ENCODE data around the gene METTL4.

The METTL4 gene

DNA sequence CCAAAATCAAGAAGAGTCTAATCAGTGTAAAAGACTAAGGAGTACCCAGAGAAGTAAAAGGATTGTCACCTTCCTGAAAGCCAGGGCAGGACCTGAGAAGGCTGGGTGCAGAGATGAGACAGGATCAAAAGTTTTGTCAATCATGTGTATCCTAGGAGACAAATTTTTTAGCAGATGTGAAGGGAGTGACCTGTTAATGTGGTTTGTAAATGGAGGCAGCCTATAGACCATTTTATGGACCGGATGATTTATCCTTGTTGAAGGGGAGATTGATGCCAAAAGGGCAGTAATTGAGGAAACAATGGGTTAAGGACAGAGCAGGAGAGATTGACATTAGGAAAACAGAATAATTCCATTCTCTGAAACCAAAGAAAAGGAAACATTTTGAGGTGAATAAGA, 865 bp upstream of the METTL4 start:
- H3K9ac ChIP-seq (ENCODE audit: low read length) = peak overlapping the region; percentile 98

DNA sequence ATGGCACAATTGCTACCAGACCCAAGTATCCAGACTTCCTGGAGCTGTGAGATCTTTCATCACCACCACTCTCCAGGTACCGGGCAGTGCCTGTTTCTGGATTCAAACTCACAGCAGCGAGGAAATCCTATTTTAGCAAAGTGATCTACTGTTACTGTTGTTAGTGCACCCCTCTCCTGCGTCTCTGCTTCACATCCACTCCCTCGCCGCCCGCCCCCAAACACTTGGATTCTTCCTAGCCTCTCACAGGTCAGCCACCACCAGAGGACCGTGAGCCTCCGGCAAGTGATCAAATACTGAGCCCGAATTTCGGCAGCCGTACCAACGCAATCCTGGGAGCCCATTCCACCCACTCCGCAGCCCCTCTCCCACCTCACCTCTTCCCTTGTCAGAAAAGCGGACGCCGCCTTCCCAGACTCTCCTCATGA, 519 bp downstream of the METTL4 start:
- H2AFZ ChIP-seq (ENCODE audit: low read length) = peak overlapping the region; percentile 93

More for the DNA sequence above, 865 bp upstream of the METTL4 start:
- Histone ChIP-seq H3K79me2 (ENCODE audit: low read length) (peaks cover 87% of the 10 kb centered on the region), H3K9me3 (replicated peaks; ENCODE audit: insufficient read depth, low read length) (no peaks in the 10 kb centered on the region), H4K20me1 (ENCODE audit: insufficient read depth, low read length) (no peaks in the 10 kb centered on the region), H3K4me3 (ENCODE audit: low read length) (peak overlapping the region; percentile 87), H3K36me3 (replicated peaks; ENCODE audit: insufficient read depth, low read length) (peaks cover 6% of the 10 kb centered on the region; the same call in 1 of the 2 replicates), H3K4me2 (ENCODE audit: low read depth, low read length) (peak overlapping the region; percentile 86), H3K9me2 (replicated peaks; ENCODE audit: insufficient read depth, low read length) (no peaks in the 10 kb centered on the region), H3K4me1 (ENCODE audit: low read length) (peaks cover 12% of the 10 kb centered on the region), H3K27me3 (replicated peaks; ENCODE audit: insufficient read depth, low read length) (no peaks in the 10 kb centered on the region), H3F3A (ENCODE audit: insufficient read depth, low read length) (no peaks in the 10 kb centered on the region), H2AFZ (ENCODE audit: low read length) (peak overlapping the region; percentile 93), H3K27ac (ENCODE audit: low read length) (peak overlapping the region; percentile 85; the same call in 1 of the 2 replicates)
- peak; percentile 36 for DNase-seq
- no peak for TF ChIP-seq EZH2phosphoT487 (IDR thresholded peaks at IDR 0.05; ENCODE audit: low read length)
- TF ChIP-seq, protein P1, sequence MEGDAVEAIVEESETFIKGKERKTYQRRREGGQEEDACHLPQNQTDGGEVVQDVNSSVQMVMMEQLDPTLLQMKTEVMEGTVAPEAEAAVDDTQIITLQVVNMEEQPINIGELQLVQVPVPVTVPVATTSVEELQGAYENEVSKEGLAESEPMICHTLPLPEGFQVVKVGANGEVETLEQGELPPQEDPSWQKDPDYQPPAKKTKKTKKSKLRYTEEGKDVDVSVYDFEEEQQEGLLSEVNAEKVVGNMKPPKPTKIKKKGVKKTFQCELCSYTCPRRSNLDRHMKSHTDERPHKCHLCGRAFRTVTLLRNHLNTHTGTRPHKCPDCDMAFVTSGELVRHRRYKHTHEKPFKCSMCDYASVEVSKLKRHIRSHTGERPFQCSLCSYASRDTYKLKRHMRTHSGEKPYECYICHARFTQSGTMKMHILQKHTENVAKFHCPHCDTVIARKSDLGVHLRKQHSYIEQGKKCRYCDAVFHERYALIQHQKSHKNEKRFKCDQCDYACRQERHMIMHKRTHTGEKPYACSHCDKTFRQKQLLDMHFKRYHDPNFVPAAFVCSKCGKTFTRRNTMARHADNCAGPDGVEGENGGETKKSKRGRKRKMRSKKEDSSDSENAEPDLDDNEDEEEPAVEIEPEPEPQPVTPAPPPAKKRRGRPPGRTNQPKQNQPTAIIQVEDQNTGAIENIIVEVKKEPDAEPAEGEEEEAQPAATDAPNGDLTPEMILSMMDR (IDR thresholded peaks at IDR 0.05; ENCODE audit: low read length) = no peak
- TF ChIP-seq EZH2 (optimal IDR thresholded peaks at IDR 0.05; ENCODE audit: low read depth, low read length) = no peak

DNA sequence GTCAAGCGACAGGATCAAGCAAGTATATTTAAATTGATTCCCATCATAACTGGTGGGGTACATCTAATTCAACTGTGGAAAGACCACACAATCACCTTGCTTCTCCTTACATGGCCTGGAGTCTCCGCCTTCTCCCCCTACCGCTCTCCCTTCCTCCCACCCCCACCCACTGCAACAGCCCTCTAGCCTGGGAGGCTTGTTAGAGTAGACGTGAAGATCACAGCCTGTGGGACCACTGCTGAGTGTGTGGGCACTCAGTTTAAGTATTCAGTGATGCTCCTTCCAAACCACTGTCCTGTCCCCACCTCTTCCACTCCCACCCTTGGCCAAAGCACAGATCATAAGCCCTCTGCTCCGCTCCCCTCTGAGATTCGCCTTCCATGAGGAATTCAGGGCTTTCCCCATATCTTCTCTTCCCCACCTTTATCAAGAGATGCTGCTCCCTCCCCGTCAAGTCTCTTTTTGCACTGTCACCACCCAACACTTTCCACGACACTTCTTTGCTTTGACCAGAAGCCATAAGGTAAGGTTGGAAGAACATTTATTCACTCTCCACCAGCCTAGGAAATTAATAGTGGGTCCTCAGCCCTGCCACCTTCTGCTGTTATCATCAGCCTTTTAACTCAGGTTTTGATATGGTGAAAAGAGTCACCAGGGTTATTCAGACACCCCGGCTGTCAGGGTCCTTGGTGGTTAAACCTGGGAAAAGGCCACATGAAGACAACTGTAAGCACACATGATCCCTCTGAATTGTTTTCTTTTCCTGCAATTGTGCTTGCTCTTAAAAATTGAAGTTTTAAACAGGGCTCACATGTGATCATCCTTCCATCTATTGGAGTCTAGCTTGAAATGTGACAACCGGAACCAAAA, 1.7 kb downstream of the METTL4 start:
- Histone ChIP-seq H3K27ac (ENCODE audit: low read length) (no peak overlapping the region), H3K9me3 (replicated peaks; ENCODE audit: insufficient read depth, low read length) (no peaks in the 10 kb centered on the region), H3K27me3 (replicated peaks; ENCODE audit: insufficient read depth, low read length) (no peaks in the 10 kb centered on the region), H3K9me2 (replicated peaks; ENCODE audit: insufficient read depth, low read length) (no peaks in the 10 kb centered on the region), H3K9ac (ENCODE audit: low read length) (no peak overlapping the region; the same call in 1 of the 2 replicates), H3K4me3 (ENCODE audit: low read length) (peak overlapping the region; percentile 87), H3K4me2 (ENCODE audit: low read depth, low read length) (peak overlapping the region; percentile 86), H2AFZ (ENCODE audit: low read length) (no peak overlapping the region), H3K79me2 (ENCODE audit: low read length) (peaks cover 72% of the 10 kb centered on the region), H4K20me1 (ENCODE audit: insufficient read depth, low read length) (no peaks in the 10 kb centered on the region), H3K4me1 (ENCODE audit: low read length) (peaks cover 12% of the 10 kb centered on the region), H3F3A (ENCODE audit: insufficient read depth, low read length) (no peaks in the 10 kb centered on the region), H3K36me3 (replicated peaks; ENCODE audit: insufficient read depth, low read length) (no peaks in the 10 kb centered on the region)
- DNase-seq = no peak
- TF ChIP-seq EZH2phosphoT487 (IDR thresholded peaks at IDR 0.05; ENCODE audit: low read length) (no peak), EZH2 (optimal IDR thresholded peaks at IDR 0.05; ENCODE audit: low read depth, low read length) (no peak)
- TF ChIP-seq, protein P1 (IDR thresholded peaks at IDR 0.05; ENCODE audit: low read length) = no peak

More for the DNA sequence above, 519 bp downstream of the METTL4 start:
- Histone ChIP-seq H3K9ac (ENCODE audit: low read length) (peak overlapping the region; percentile 98), H3F3A (ENCODE audit: insufficient read depth, low read length) (no peaks in the 10 kb centered on the region), H3K79me2 (ENCODE audit: low read length) (peaks cover 82% of the 10 kb centered on the region), H3K4me2 (ENCODE audit: low read depth, low read length) (peak overlapping the region; percentile 86), H4K20me1 (ENCODE audit: insufficient read depth, low read length) (no peaks in the 10 kb centered on the region), H3K4me1 (ENCODE audit: low read length) (peaks cover 12% of the 10 kb centered on the region), H3K4me3 (ENCODE audit: low read length) (peak overlapping the region; percentile 87), H3K9me2 (replicated peaks; ENCODE audit: insufficient read depth, low read length) (no peaks in the 10 kb centered on the region), H3K36me3 (replicated peaks; ENCODE audit: insufficient read depth, low read length) (no peaks in the 10 kb centered on the region), H3K9me3 (replicated peaks; ENCODE audit: insufficient read depth, low read length) (no peaks in the 10 kb centered on the region), H3K27me3 (replicated peaks; ENCODE audit: insufficient read depth, low read length) (no peaks in the 10 kb centered on the region), H3K27ac (ENCODE audit: low read length) (peak overlapping the region; percentile 85)
- peak; percentile 73 for DNase-seq
- no peak for TF ChIP-seq EZH2 (optimal IDR thresholded peaks at IDR 0.05; ENCODE audit: low read depth, low read length)
- no peak for TF ChIP-seq EZH2phosphoT487 (IDR thresholded peaks at IDR 0.05; ENCODE audit: low read length)
- TF ChIP-seq, protein P1 (IDR thresholded peaks at IDR 0.05; ENCODE audit: low read length) = no peak; the same call in 1 of the 2 replicates
